T-helper 1 cell (primary cell): ENCODE data around the gene BCL2L13.
"Not testable (repeated sequence)": the region's sequence is repeated elsewhere in the genome, so short reads cannot be mapped to it uniquely, and the experiment has no call there.

Source experiments
- DNase-seq, 5 donors: peaks; one replicate each; pipeline ENCODE4 v3.0.0-alpha.2; 2012 to 2020

The BCL2L13 gene

GRCh38 chr22:17732251-17732854 lies 93.8 kb downstream of the BCL2L13 start:
- no peak for DNase-seq

GRCh38 chr22:17733466-17733865 lies 94.9 kb downstream of the BCL2L13 start:
- no peak for DNase-seq

GRCh38 chr22:17734187-17734586 lies 95.6 kb downstream of the BCL2L13 start:
- peak in 1 of 5 donors; percentile 65 for DNase-seq

GRCh38 chr22:17738386-17739128 lies 100.0 kb downstream of the BCL2L13 start:
- no peak for DNase-seq

DNA sequence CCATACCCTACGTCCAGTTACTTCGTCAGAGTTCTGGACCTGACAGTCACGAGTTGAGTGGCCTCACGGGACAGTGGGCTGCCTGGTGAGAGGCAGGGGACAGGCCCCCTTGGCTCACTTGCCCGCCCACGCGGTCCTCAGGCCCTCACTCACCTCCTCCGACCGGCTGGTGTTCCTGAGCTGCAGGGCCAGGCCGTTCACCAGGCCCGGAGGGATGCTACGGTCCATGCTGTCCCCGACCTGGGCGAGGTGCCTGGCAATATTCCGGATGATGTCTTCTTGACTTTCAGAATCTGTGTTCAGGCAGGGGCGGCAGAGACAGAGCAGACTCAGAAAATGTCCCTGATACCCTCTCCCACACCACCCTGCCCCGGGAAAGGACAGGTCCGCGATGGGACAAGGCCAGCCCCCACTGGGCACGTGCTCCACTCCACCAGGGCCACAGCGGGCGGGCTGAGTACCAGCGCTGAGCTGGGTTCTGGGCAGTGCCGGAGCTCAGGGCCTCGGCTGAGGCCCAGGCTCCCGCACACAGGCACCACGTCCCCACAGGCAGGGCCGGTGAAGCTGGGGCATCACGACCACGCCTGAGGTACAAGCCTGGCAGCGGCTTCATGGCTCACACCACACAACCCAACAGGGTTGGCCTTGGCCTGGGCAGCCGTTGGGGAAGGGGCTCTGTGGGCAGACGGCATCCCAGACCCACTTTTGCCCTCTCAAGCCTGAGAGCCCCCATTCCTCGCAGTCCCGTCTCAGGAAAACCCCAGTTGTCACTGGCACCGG lies 100.8 kb downstream of the BCL2L13 start:
- DNase-seq: no peak

DNA sequence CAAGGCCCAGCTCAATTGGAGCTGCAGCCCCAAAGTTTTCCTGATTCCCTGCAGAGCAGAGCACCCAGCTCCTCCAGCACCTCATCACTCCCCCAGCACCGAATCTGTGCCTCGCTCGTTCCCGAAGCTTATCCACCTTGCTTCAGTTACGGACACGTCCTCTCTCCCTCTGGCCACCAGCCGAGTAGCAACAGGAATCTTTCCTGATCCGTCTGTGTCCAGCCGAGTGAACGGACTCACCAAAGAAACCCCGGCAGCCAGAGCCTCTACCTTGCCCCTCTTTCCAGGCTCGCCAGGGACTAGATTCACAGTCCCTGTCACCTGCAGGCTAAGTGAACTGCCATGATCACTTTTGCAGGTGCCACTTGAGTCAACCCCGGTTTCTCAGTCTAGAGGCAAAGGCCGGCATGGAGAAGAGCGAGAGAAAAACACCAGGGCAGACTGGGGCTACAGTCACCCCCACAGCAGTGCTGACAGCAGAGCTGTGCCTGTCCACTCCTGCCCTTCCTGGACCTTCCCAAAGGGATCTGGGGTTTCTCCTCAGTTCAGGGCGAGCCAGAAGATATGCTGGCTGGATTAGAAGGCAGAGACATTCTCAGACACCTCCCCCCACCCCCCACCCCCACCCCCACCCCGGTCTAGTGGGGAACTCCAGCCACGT lies 103.4 kb downstream of the BCL2L13 start:
- no peak for DNase-seq

DNA sequence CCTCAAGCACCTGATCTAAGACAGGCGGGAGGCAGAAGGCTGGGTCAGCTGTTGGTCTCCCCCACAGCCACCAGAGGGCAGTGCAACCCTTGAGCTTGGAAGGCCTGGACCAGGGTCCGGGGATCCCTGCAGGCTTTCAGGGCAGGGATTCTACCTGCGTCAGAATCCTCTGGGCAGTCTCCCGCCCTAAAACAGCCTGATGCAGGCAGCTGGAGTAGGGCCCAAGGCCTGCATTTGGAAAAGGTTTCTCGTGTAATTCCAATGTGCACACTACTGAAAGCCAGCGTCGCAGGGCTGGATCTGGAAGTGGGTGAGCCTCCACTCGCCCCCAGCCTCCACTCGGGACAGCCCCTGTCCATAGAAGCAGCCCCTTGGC lies 104.0 kb downstream of the BCL2L13 start:
- DNase-seq: peak; percentile 27 to 55 (median 50)

DNA sequence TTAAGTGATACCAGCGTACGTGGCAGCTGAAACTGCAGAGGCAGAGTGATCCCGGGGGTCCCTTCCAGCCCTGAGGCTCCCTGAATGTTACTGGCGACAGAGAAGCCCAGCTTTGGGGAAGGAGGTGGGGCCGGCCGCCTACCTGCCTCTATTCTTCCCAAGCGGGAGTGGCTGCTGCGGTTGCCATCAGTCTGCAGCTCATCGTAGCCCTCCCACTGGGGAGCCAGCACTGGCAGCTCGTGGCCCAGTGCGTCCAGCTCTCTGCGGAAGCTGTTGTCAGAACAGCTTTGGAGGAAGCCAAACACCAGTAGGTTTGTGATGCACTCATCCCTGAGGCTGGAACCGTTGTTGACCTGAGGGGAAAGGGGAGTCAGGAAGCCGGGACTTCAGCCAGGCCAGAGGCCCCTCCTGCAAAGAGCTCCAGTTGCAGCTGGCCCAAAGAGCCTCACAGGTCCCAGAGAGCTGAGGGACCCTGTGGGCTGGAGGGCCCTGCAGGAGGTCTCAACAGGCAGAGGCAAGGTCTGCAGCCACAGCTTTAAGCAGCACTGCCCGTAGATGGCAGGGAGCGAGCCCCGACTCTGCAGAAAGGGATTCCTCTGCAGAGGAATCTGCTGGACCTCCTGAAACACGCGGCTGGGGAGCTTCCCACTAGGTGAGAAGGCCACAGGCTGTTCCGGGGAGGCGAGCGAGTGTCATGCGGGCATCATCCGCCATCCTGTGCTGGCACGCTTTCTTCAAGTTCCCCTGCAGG lies 105.3 kb downstream of the BCL2L13 start:
- no peak for DNase-seq

DNA sequence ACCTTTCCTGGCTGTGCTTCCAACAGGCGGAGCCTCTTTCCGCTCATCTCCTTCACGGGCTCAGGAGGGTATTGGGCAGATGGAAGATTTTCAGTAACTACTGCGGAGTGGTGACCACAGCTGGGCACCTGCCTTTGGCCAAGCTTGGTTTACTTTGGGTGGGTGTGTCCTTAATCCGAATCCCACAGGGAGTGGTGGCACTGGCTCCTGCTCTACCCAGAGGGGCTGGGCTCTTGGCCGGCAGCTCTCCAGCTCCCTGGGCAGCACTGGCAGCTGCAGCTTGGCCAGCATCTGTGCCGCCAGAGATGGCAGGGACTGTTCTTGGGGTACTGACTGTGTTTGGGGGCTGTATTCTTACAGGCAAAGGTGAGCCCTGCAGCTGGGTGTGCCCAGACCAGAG lies 105.9 kb downstream of the BCL2L13 start:
- DNase-seq: no peak

- no peak for DNase-seq
Measured at GRCh38 chr22:17746916-17747315, 108.4 kb downstream of the BCL2L13 start.

- no peak for DNase-seq
Measured at GRCh38 chr22:17748555-17749353, 110.2 kb downstream of the BCL2L13 start.

GRCh38 chr22:17749605-17750395 lies 111.2 kb downstream of the BCL2L13 start:
- DNase-seq: no peak

- no peak for DNase-seq
Measured at GRCh38 chr22:17751596-17751995, 113.0 kb downstream of the BCL2L13 start.

DNA sequence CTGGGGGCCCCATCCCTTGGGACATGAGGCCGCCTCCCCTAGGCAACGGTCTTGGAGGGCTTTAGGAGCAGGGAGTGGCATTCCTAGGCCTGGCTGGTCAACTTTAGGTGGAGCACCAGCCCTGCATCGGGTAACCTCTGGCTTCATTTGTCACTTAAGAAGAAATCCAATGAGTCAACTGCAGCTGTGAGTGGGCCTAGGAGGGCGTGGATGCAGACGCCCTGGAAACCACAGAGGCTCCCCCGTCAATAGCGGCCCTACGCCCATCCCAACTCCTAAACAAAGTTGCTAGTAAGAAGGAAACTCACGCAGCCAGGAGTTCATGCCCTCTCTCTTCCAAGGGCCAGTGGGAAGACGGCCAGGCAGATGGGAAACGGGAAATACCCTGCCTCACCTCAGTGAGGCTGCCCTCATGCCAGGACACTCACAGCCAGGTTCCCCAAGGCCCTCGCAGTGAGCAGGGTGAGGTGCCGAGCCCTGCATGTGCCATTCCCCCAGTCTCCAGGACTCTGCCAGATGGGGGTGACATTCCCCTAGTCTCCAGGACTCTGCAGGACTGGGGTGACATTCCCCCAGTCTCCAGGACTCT lies 114.9 kb downstream of the BCL2L13 start:
- DNase-seq: no peak

GRCh38 chr22:17754233-17754925 lies 115.8 kb downstream of the BCL2L13 start:
- DNase-seq: peak in 1 of 5 donors; percentile 39

DNA sequence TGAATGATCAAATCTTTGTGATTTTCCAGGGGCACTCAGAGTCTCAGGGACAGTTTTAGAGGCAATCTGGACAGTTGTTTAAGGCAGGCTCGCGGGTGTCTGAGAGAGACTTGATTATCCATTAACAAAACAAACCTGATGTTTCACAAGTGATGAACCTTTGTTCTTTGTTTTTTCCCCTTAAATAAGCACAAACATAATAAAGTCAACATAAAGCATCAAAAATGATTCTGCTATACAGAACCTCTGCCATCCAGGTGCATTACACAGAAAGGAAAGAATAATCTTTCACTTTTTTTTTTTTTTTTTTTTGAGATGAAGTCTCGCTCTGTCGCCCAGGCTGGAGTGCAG lies 122.6 kb downstream of the BCL2L13 start:
- no peak for DNase-seq

DNA sequence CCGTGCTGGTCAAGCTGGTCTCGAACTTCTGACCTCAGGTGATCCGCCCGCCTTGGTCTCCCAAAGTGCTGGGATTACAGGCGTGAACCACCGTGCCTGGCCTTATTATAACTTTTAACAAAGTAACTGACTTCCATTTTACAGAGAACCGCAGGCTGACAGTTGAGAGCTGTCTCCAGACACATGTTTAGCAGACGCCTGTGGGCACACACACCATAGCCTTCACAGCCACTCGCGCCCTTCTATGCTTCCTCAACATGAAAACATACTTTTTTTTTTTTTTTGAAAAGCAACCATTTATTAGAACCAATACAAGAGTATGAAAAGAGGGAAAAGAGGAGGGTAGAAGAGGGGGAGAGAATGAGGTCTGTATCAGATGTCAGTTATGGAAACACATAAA lies 124.9 kb downstream of the BCL2L13 start:
- DNase-seq: not testable (repeated sequence)

DNA sequence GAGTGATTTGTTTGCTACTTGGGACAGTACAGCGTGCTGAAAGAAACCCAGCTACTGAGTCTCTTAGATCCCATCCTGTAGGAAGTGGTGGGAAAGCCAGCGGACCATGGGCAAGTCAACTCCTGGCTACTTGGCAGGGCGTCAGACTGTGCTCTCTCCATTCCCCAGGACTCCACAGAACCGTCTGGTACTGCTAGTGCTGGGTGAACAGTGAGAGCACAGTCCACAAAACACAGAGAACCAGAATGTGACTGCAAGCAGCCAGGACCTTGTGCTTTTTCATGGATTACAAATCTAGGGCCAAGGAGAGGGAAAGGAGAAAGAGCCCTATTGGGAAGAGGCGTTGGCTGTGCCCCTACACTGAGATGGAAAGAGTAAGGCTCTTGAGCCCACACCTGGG lies 125.5 kb downstream of the BCL2L13 start:
- no peak for DNase-seq

DNA sequence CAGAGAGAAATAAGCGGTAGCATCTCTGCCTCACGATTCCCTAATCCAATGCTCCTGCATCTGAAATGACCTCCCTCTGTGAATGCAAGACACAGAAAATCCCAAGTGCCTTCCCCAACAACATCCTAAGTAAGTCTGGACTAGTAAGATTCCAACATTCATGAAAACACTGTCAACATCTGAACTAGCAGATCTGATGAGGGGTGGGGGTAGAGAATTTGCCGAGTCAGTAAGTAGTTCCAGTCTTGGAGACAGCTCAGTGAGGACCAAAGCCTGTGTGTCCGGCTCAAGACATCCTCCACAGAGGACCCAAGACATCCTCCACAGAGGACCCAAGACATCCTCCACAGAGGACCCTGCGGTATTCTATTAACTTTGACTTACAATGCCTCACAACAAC lies 126.3 kb downstream of the BCL2L13 start:
- DNase-seq: not testable (repeated sequence)
